Stimulated activated CD8-positive, alpha-beta memory T cell treated with anti-CD3 and anti-CD28 coated beads, Interleukin-15, amount 100 ng/mL, for 48 hours (primary cell): Measurements from ENCODE around the gene ERP44.

Source experiments
- DNase-seq, 2 donors: peaks; one replicate each; pipeline ENCODE4 v3.0.0-alpha.2; 2020; ENCODE audit warnings: low read depth in 2 of 2

ERP44 gene

GRCh38 chr9:99947395-99947794 lies 151.4 kb downstream of the ERP44 start:
- no peak for DNase-seq

GRCh38 chr9:99936947-99937587 lies 161.7 kb downstream of the ERP44 start:
- no peak for DNase-seq

GRCh38 chr9:99931155-99931840 lies 167.5 kb downstream of the ERP44 start:
- DNase-seq, result no peak

GRCh38 chr9:99929652-99930051 lies 169.1 kb downstream of the ERP44 start:
- DNase-seq, result no peak
